GM12878 (cell line): ENCODE data around the gene TUBB1.

ENCODE experiments used
- BCL11A ChIP-seq: IDR thresholded peaks from 2 replicates; pipeline ENCODE4 v1.6.1; 2011; ENCODE audit warnings: low read depth, low read length
- CEBPB ChIP-seq, 2 experiments: fragments of 150-350 bp in 1 of 2; IDR thresholded peaks; 2 replicates each; pipeline ENCODE4 v1.6.1; 2012 to 2014; ENCODE audit warnings: low read depth in 2 of 2, low read length in 2 of 2, borderline replicate concordance in 1 of 2, inconsistent platforms in 1 of 2
- GABPA ChIP-seq: IDR thresholded peaks from 2 replicates; pipeline ENCODE4 v1.6.1; 2014; ENCODE audit warnings: antibody characterized with exemption, low read depth, mild to moderate bottlenecking, inconsistent platforms
- REST ChIP-seq: IDR thresholded peaks from 2 replicates; pipeline ENCODE4 v1.6.1; 2012; ENCODE audit warnings: mild to moderate bottlenecking, low read depth, low read length
- SPI1 ChIP-seq: IDR thresholded peaks from 2 replicates; pipeline ENCODE4 v1.6.1; 2011; ENCODE audit warnings: low read depth, mild to moderate bottlenecking, low read length, moderate library complexity, borderline replicate concordance; ENCODE audit not compliant: insufficient read depth
- SRF ChIP-seq, 2 experiments: IDR thresholded peaks; 2 replicates each; pipeline ENCODE4 v1.6.1; 2011; ENCODE audit warnings: low read depth in 2 of 2, low read length in 2 of 2, mild to moderate bottlenecking in 1 of 2, moderate library complexity in 1 of 2

GRCh38 chr20:58985656-58986055 lies 33.6 kb upstream of the TUBB1 start:
- no peak for TF ChIP-seq REST
- no peak for TF ChIP-seq SRF (IDR thresholded peaks at IDR 0.05; ENCODE audit: low read depth in 2 of 2, low read length in 2 of 2)
- no peak for TF ChIP-seq BCL11A
- no peak for TF ChIP-seq SPI1
- TF ChIP-seq CEBPB (IDR thresholded peaks at IDR 0.05; ENCODE audit: borderline replicate concordance in 1 of 2, low read depth in 2 of 2, low read length in 2 of 2), result no peak
- no peak for TF ChIP-seq GABPA
